Measurements from ENCODE around the gene CD300E. TPM values are rescaled to one million over a fixed set of nuclear protein-coding genes. Genes with fewer than 3 reads are reported as not detected.

The CD300E gene
- total RNA-seq, 6 donors from 2014 or later: 3.6 to 15.6 (median 6.7) TPM

DNA sequence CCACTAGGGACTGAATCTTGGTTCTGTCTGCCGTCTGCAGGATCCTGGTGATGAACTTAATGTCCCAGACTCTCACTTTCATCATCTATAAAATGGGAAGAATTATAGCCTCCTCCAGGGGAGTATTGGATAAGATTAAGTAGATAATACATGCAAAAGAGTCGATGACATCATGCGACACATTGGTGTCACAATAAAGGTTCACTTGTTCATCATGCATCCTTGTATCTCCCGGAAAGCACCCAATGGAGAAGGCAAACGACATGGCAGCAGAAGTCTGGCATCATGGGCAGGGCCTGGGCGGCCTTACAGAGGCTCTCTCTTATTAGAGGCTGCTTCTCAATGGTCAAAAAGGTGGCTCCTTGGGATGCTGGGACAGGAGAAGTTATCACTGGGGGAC is 35.1 kb upstream of the CD300E start:
- ATAC-seq (ENCODE audit: low FRiP score in 2 of 2) (no peak), DNase-seq (no peak)
- TF ChIP-seq POLR2A (IDR thresholded peaks at IDR 0.05) (no peak), POLR2AphosphoS5 (IDR thresholded peaks at IDR 0.05) (no peak), EP300 (IDR thresholded peaks at IDR 0.05) (no peak)
- TF ChIP-seq, protein P1, sequence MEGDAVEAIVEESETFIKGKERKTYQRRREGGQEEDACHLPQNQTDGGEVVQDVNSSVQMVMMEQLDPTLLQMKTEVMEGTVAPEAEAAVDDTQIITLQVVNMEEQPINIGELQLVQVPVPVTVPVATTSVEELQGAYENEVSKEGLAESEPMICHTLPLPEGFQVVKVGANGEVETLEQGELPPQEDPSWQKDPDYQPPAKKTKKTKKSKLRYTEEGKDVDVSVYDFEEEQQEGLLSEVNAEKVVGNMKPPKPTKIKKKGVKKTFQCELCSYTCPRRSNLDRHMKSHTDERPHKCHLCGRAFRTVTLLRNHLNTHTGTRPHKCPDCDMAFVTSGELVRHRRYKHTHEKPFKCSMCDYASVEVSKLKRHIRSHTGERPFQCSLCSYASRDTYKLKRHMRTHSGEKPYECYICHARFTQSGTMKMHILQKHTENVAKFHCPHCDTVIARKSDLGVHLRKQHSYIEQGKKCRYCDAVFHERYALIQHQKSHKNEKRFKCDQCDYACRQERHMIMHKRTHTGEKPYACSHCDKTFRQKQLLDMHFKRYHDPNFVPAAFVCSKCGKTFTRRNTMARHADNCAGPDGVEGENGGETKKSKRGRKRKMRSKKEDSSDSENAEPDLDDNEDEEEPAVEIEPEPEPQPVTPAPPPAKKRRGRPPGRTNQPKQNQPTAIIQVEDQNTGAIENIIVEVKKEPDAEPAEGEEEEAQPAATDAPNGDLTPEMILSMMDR (IDR thresholded peaks at IDR 0.05): no peak
- Histone ChIP-seq H3K4me3 (no peak overlapping the region), H3K9me3 (no peaks in the 10 kb centered on the region), H3K27me3 (no peaks in the 10 kb centered on the region), H3K4me1 (peaks cover 0 to 6% (median 2%) of the 10 kb centered on the region in 4 donors), H3K27ac (no peak overlapping the region), H3K36me3 (no peaks in the 10 kb centered on the region)
- 88 to 90% methylated on average over 6 of the region's 6 CpGs for WGBS, 2 donors

DNA sequence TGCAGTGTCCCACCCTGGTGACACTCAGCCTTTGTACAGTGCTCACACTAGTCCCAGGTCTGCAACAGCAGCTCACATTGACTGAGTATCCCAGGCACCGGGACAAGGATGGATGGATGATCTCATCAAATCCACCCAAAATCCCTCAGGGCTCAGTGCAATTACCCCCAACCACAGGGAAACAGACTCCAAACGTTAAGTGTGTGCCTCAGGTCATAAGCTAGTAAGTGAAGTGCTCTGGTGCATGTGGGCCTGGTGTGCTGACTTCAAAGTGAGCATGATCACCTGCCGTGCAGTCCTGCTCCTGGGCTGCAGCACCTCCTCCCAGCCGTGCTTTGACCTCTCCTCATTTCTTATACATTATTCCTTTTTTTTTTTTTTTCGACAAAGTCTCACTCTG is 31.2 kb upstream of the CD300E start:
- Histone ChIP-seq H3K27me3 (peaks cover 0 to 5% (median 0%) of the 10 kb centered on the region in 4 donors), H3K9me3 (no peaks in the 10 kb centered on the region), H3K4me3 (no peak overlapping the region), H3K27ac (no peak overlapping the region), H3K36me3 (no peaks in the 10 kb centered on the region), H3K4me1 (peaks cover 0 to 6% (median 2%) of the 10 kb centered on the region in 4 donors)
- TF ChIP-seq POLR2A (IDR thresholded peaks at IDR 0.05) (no peak), EP300 (IDR thresholded peaks at IDR 0.05) (no peak), POLR2AphosphoS5 (IDR thresholded peaks at IDR 0.05) (no peak)
- TF ChIP-seq, protein P1 (IDR thresholded peaks at IDR 0.05): no peak
- no peak for DNase-seq
- 56 to 68% methylated on average over 5 of the region's 5 CpGs for WGBS, 2 donors
- no peak for ATAC-seq (ENCODE audit: low FRiP score in 2 of 2)

DNA sequence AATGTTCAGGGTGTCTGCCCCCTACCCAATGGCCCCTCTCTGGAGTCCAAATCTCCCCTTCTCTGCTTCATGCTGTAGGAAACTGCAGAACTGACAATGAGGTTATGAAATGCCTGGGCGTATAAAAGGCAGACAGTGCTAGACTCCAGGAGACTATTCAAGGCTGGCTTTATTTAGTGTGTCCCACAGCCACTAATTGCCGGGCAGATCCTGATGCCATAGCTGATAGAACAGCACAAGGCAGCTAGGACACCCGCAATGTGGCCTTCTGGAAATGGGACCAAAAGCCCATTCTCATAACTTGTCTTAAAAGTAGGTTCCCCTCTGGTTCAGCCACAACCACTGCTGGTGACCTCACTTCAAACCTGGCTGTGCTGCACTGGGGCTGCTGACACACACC is 28.5 kb upstream of the CD300E start:
- ATAC-seq (ENCODE audit: low FRiP score in 2 of 2): no peak

DNA sequence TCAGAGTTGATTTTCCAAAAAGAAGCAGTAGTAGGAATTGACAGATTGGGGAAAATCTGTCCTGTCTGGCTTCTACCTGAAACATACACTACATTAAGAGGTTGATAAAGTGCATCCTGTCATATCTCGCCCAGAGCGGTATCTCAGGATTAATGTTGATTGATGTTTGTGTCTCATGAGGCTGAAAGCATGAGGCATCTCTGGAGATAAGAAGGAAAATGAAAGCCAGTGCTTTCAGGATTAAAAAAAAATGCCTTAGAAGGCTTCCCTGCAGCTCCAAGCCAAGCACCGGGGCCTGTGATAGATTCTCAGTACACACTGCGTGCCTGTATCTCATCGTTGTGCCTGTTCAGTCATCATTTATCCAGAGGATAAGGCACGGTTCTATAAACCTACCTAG is 26.4 kb upstream of the CD300E start:
- ATAC-seq (ENCODE audit: low FRiP score in 2 of 2) (no peak), DNase-seq (no peak)
- Histone ChIP-seq H3K36me3 (no peaks in the 10 kb centered on the region), H3K4me1 (no peaks in the 10 kb centered on the region), H3K4me3 (no peak overlapping the region), H3K27me3 (peaks cover 0 to 5% (median 0%) of the 10 kb centered on the region in 4 donors), H3K27ac (no peak overlapping the region), H3K9me3 (no peaks in the 10 kb centered on the region)
- TF ChIP-seq POLR2A (IDR thresholded peaks at IDR 0.05) (no peak), POLR2AphosphoS5 (IDR thresholded peaks at IDR 0.05) (no peak), EP300 (IDR thresholded peaks at IDR 0.05) (no peak)
- TF ChIP-seq, protein P1 (IDR thresholded peaks at IDR 0.05): no peak
- 55 to 72% methylated on average over 6 of the region's 6 CpGs for WGBS, 2 donors

More for the DNA sequence above, 28.5 kb upstream of the CD300E start:
- TF ChIP-seq, protein P1 (IDR thresholded peaks at IDR 0.05): no peak
- TF ChIP-seq POLR2AphosphoS5 (IDR thresholded peaks at IDR 0.05) (no peak), POLR2A (IDR thresholded peaks at IDR 0.05) (no peak), EP300 (IDR thresholded peaks at IDR 0.05) (no peak)
- Histone ChIP-seq H3K36me3 (no peaks in the 10 kb centered on the region), H3K27me3 (peaks cover 0 to 5% (median 0%) of the 10 kb centered on the region in 4 donors), H3K4me3 (no peak overlapping the region), H3K9me3 (no peaks in the 10 kb centered on the region), H3K27ac (no peak overlapping the region), H3K4me1 (no peaks in the 10 kb centered on the region)
- WGBS, 2 donors: 78 to 90% methylated on average over 2 to 3 of the region's 3 CpGs
- DNase-seq: no peak

Data from upper lobe of left lung (tissue), 6 donors.